Keratinocyte (primary cell): ENCODE results near the gene PPP5C. TPM values are rescaled to one million over a fixed set of nuclear protein-coding genes. Genes with fewer than 3 reads are reported as not detected.

Source experiments
- DNase-seq: peaks from one replicate; pipeline ENCODE4 v3.0.0-alpha.2; 2011; ENCODE audit warnings: low read depth, missing footprints, low spot score
- FAIRE-seq: peaks from 2 replicates; lab custom pipeline; 2011; peaks lifted over from hg19 to GRCh38; lab: Jason Lieb, UNC
- H2AFZ ChIP-seq: 2 replicates; pipeline ENCODE4 v1.6.0; 2012; ENCODE audit warnings: low read length, control low read depth, inconsistent platforms; ENCODE audit not compliant: control insufficient read depth
- H3K27ac ChIP-seq: 2 replicates; pipeline ENCODE4 v1.5.1; 2011; ENCODE audit warnings: low read length; ENCODE audit not compliant: control insufficient read depth, insufficient read depth
- H3K27me3 ChIP-seq: 3 replicates; pipeline ENCODE4 v1.6.0; 2011; ENCODE audit warnings: low read length; ENCODE audit not compliant: control insufficient read depth, insufficient read depth; ENCODE audit errors: extremely low read depth
- H3K36me3 ChIP-seq, 2 experiments: 2 replicates in 1 of 2; 3 replicates in 1 of 2; pipeline ENCODE4 v1.5.1; 2011; ENCODE audit warnings: low read length in 2 of 2, mild to moderate bottlenecking in 1 of 2; ENCODE audit not compliant: control insufficient read depth in 2 of 2, insufficient read depth in 2 of 2; ENCODE audit errors: extremely low read depth in 1 of 2
- H3K4me1 ChIP-seq: 3 replicates; pipeline ENCODE4 v1.5.1; 2011; ENCODE audit warnings: low read length; ENCODE audit not compliant: control insufficient read depth, insufficient read depth; ENCODE audit errors: extremely low read depth
- H3K4me2 ChIP-seq: 3 replicates; pipeline ENCODE4 v1.6.0; 2011; ENCODE audit warnings: low read depth, low read length; ENCODE audit not compliant: control insufficient read depth, insufficient read depth; ENCODE audit errors: extremely low read depth
- H3K4me3 ChIP-seq, 3 experiments: fragments of 200-600 bp in 1 of 3; sonication (generic) in 1 of 3; 2 replicates in 2 of 3; 3 replicates in 1 of 3; pipeline ENCODE4 v1.5.1; 2011 to 2016; ENCODE audit warnings: low read length in 3 of 3, mild to moderate bottlenecking in 3 of 3, control low read depth in 2 of 3, inconsistent platforms in 1 of 3, low read depth in 1 of 3, mixed read lengths in 1 of 3, mixed run types in 1 of 3, moderate library complexity in 1 of 3; ENCODE audit not compliant: control insufficient read depth in 2 of 3, insufficient read depth in 2 of 3; ENCODE audit errors: extremely low read depth in 1 of 3
- H3K79me2 ChIP-seq: 2 replicates; pipeline ENCODE4 v1.6.0; 2012; ENCODE audit warnings: low read length; ENCODE audit not compliant: control insufficient read depth, insufficient read depth
- H3K9ac ChIP-seq: 3 replicates; pipeline ENCODE4 v1.6.0; 2011; ENCODE audit warnings: low read length; ENCODE audit not compliant: control insufficient read depth, insufficient read depth; ENCODE audit errors: extremely low read depth
- H3K9me1 ChIP-seq: 3 replicates; pipeline ENCODE4 v1.6.0; 2011; ENCODE audit warnings: low read length; ENCODE audit not compliant: control insufficient read depth, insufficient read depth; ENCODE audit errors: extremely low read depth
- H3K9me3 ChIP-seq: 2 replicates; pipeline ENCODE4 v1.5.1; 2012; ENCODE audit warnings: low read depth, low read length; ENCODE audit not compliant: control insufficient read depth
- H4K20me1 ChIP-seq: 3 replicates; pipeline ENCODE4 v1.6.0; 2011; ENCODE audit warnings: low read length; ENCODE audit not compliant: control insufficient read depth, insufficient read depth; ENCODE audit errors: extremely low read depth
- EZH2 ChIP-seq: IDR thresholded peaks from one replicate; pipeline ENCODE4 v1.6.1; 2012; ENCODE audit warnings: inconsistent platforms, mild to moderate bottlenecking, low read length, moderate library complexity
- dilution Hi-C: fragments of 300-500 bp; cut with MboI; formaldehyde crosslinking; loops from one replicate; pipeline ENCODE4 v1.7.0; 2020; ENCODE audit warnings: low sequenced_read_pairs; ENCODE audit not compliant: extremely low pct_ligation_motif_present
- polyA plus RNA-seq, 5 experiments: library from polyadenylated mRNA; depleted of rRNA in 3 of 5; stranded (reverse) in 3 of 5; stranded (forward) in 1 of 5; unstranded in 1 of 5; fragments of >200 nt; gene quantifications; 1 replicate in 1 of 5; 2 replicates in 3 of 5; 3 replicates in 1 of 5; pipeline versions ENCODE4 v1.2.1 to v1.2.3, GENCODE V29; 2011 to 2012; ENCODE audit warnings: missing spikeins in 2 of 5, low read depth in 1 of 5, low replicate concordance in 1 of 5
- TF ChIP-seq, protein P1 (sequence below), 3 experiments: IDR thresholded peaks in 1 of 3; conservative IDR thresholded peaks in 1 of 3; optimal IDR thresholded peaks in 1 of 3; 2 replicates in 2 of 3; 3 replicates in 1 of 3; pipeline versions ENCODE3 to v1.5.1; 2011; ENCODE audit warnings: low read length in 3 of 3, mild to moderate bottlenecking in 3 of 3, moderate library complexity in 2 of 3, control low read depth in 1 of 3, inconsistent platforms in 1 of 3; ENCODE audit not compliant: insufficient read depth in 2 of 3; ENCODE audit errors: extremely low read depth in 1 of 3

PPP5C gene
- polyA plus RNA-seq, 1 donor (not counting 4 experiments of a cell fraction or from before 2014, with no cell fraction given): 97.5 TPM

DNA sequence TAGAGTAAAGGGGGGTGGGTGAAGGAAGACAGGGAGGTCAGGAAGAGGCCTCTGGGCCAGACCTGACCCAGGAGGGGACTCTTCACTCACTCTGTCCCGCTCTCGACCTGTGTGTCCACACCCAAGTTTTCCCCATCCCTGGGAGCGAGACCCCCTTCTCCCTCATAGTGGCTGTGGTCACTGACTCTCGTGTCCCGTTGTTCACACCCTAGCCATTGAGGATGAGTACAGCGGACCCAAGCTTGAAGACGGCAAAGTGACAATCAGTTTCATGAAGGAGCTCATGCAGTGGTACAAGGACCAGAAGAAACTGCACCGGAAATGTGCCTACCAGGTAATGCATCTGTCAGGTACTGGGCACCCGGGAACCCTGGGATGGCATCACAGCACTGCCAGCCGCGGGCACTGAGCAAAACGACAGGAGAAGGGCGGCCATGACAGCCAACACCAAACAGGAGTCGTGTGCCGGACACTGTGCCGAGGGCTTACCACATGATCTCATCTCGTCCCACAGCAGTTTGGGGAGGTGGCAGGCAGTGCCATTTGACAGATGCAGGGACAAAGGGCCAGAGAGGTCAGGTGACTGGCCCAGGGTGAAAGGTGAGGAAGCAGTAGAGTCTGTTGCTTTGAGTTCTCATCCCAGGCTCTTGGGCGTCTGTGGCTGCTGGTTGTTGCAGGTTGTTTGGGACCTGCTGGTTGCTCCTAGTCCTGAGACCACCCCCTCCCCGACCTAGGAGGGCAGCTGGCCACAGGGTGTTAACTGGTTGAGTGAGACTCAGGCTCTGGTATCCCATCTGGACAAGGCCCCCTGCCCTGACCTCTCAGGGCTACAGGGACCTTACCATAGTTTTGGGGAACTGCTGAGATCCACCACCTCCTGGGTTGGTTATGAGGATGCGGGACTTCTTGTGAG lies 29.6 kb downstream of the PPP5C start:
- Histone ChIP-seq H3K9ac (no peak overlapping the region), H3K9me3 (no peaks in the 10 kb centered on the region), H3K9me1 (peaks cover 3% of the 10 kb centered on the region), H2AFZ (no peak overlapping the region), H3K36me3 (peaks cover 10 to 11% of the 10 kb centered on the region in 2 experiments), H4K20me1 (peaks cover 25% of the 10 kb centered on the region), H3K4me3 (no peak overlapping the region), H3K4me1 (peaks cover 31% of the 10 kb centered on the region), H3K79me2 (peaks cover 6% of the 10 kb centered on the region), H3K27ac (no peak overlapping the region), H3K4me2 (no peak overlapping the region), H3K27me3 (no peaks in the 10 kb centered on the region)
- dilution Hi-C loops: no loop called here
- DNase-seq: no peak
- no peak for TF ChIP-seq EZH2
- TF ChIP-seq, protein P1, sequence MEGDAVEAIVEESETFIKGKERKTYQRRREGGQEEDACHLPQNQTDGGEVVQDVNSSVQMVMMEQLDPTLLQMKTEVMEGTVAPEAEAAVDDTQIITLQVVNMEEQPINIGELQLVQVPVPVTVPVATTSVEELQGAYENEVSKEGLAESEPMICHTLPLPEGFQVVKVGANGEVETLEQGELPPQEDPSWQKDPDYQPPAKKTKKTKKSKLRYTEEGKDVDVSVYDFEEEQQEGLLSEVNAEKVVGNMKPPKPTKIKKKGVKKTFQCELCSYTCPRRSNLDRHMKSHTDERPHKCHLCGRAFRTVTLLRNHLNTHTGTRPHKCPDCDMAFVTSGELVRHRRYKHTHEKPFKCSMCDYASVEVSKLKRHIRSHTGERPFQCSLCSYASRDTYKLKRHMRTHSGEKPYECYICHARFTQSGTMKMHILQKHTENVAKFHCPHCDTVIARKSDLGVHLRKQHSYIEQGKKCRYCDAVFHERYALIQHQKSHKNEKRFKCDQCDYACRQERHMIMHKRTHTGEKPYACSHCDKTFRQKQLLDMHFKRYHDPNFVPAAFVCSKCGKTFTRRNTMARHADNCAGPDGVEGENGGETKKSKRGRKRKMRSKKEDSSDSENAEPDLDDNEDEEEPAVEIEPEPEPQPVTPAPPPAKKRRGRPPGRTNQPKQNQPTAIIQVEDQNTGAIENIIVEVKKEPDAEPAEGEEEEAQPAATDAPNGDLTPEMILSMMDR (optimal IDR thresholded peaks at IDR 0.05 in 1 of 3, IDR thresholded peaks at IDR 0.05 in 1 of 3, conservative IDR thresholded peaks at IDR 0.05 in 1 of 3; ENCODE audit: extremely low read depth in 1 of 3, insufficient read depth in 2 of 3, low read length in 3 of 3): no peak
- no peak for FAIRE-seq

DNA sequence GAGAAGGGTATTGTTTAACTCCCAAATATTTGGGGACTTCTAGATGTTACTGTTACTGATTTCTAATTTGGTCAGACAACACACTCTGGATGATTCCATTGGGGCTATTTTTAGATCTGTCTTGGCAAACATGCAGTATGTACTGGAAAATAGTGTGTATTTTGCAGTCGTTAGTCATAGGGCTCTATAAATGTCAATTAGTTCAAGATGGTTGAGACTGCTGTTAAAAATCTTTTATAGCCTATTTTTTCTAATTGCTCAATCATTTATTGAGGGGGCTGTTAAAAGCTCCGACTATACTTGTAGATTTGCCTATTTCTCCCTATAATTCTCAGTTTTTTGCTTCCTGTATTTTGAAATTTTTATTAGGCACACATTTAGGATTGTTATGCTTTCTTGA lies 31.4 kb downstream of the PPP5C start:
- H3K27me3 ChIP-seq: no peaks in the 10 kb centered on the region
- H3K9me3 ChIP-seq: no peaks in the 10 kb centered on the region
- no peak for FAIRE-seq
- dilution Hi-C loops: no loop called here
- H4K20me1 ChIP-seq: peaks cover 17% of the 10 kb centered on the region
- peaks cover 2% of the 10 kb centered on the region for H3K79me2 ChIP-seq
- H3K9me1 ChIP-seq: peaks cover 3% of the 10 kb centered on the region
- peaks cover 7 to 12% of the 10 kb centered on the region in 2 experiments for H3K36me3 ChIP-seq
- H3K9ac ChIP-seq: no peak overlapping the region
- H3K4me3 ChIP-seq: no peak overlapping the region
- DNase-seq: no peak
- no peak overlapping the region for H2AFZ ChIP-seq
- TF ChIP-seq, protein P1 (optimal IDR thresholded peaks at IDR 0.05 in 1 of 3, IDR thresholded peaks at IDR 0.05 in 1 of 3, conservative IDR thresholded peaks at IDR 0.05 in 1 of 3; ENCODE audit: extremely low read depth in 1 of 3, insufficient read depth in 2 of 3, low read length in 3 of 3): no peak
- TF ChIP-seq EZH2: no peak
- peaks cover 14% of the 10 kb centered on the region for H3K4me1 ChIP-seq
- no peak overlapping the region for H3K27ac ChIP-seq
- H3K4me2 ChIP-seq: no peak overlapping the region
